ENCODE data around the gene MAP7D2.

DNA sequence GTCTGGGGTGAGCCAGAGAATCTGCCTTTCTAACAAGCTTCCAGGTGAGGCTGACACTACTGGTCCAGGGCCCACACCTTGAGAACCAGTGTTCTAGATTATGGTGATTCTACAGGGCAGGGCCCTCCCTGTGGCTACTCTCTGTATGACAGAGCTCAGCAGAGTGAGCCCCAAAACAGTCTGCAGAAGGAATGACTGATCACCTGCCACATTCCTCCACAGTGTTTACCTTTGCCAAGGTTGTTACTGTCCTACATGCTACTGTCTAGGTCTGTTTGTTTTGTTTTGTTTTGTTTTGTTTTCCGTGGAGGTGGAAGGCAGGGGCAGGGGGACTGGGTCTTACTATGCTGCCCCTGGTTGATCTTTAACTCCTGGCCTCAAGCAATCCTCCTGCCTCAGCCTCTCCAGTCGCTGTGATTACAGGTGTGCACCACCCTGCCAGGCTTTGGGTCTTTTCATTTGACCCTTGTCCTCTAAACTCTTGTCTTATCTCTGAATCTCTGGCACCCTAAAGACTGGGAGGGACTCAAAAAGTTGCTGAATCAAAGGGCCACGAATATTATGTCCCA is 45.1 kb downstream of the MAP7D2 start:
- TF ChIP-seq, protein P1, sequence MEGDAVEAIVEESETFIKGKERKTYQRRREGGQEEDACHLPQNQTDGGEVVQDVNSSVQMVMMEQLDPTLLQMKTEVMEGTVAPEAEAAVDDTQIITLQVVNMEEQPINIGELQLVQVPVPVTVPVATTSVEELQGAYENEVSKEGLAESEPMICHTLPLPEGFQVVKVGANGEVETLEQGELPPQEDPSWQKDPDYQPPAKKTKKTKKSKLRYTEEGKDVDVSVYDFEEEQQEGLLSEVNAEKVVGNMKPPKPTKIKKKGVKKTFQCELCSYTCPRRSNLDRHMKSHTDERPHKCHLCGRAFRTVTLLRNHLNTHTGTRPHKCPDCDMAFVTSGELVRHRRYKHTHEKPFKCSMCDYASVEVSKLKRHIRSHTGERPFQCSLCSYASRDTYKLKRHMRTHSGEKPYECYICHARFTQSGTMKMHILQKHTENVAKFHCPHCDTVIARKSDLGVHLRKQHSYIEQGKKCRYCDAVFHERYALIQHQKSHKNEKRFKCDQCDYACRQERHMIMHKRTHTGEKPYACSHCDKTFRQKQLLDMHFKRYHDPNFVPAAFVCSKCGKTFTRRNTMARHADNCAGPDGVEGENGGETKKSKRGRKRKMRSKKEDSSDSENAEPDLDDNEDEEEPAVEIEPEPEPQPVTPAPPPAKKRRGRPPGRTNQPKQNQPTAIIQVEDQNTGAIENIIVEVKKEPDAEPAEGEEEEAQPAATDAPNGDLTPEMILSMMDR (IDR thresholded peaks at IDR 0.05; ENCODE audit: low read depth, low read length), result no peak
- TF ChIP-seq EZH2phosphoT487 (IDR thresholded peaks at IDR 0.05; ENCODE audit: low read depth), result no peak
